GM12872 (cell line): ENCODE results near the gene ATP2C2.

Experiments used
- CTCF ChIP-seq: IDR thresholded peaks from 3 replicates; pipeline ENCODE4 v1.5.1; 2011; ENCODE audit warnings: low read depth, mild to moderate bottlenecking, low read length, moderate library complexity; ENCODE audit not compliant: insufficient read depth

The ATP2C2 gene

GRCh38 chr16:84471316-84471715 is 103.0 kb downstream of the ATP2C2 start:
- no peak for TF ChIP-seq CTCF

GRCh38 chr16:84471966-84472365 is 103.6 kb downstream of the ATP2C2 start:
- no peak for TF ChIP-seq CTCF

GRCh38 chr16:84475643-84476240 is 107.4 kb downstream of the ATP2C2 start:
- TF ChIP-seq CTCF = no peak

GRCh38 chr16:84476401-84476800 is 108.1 kb downstream of the ATP2C2 start:
- TF ChIP-seq CTCF = no peak

- TF ChIP-seq CTCF = no peak
These were observed 109.3 kb downstream of the ATP2C2 start for GRCh38 chr16:84477661-84478060.

GRCh38 chr16:84478172-84478947 is 110.0 kb downstream of the ATP2C2 start:
- TF ChIP-seq CTCF = no peak

GRCh38 chr16:84479716-84480450 is 111.5 kb downstream of the ATP2C2 start:
- no peak for TF ChIP-seq CTCF
